COR-L47 (cell line): ENCODE measurements around the gene EPX.

ENCODE experiments used
- DNase-seq: peaks from one replicate; lab custom pipeline; 2025; lab: John Stamatoyannopoulos, UW

The EPX gene

GRCh38 chr17:58186591-58186990 lies 5.9 kb upstream of the EPX start:
- DNase-seq, result no peak

- no peak for DNase-seq
Observed at GRCh38 chr17:58187063-58187462, 5.5 kb upstream of the EPX start.

DNA sequence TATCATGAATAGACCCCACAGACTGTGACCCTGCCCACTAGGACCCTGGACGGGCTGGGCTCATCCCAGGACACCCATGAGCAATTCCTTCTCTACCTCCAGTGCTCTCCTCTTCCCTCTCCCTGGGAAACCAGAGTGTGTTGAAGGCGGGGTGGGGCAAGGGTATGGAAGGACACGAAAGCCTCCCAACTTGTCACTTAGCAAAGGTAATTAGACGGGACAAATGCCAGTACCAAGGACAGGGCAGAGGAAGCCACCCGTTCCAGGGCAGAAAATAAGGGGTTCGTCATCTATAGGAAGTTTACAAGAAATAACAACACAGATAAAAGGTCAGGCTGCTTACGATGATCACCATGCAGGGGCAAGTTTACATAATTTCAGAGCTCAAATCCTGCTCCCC lies 4.9 kb upstream of the EPX start:
- DNase-seq, result no peak

DNA sequence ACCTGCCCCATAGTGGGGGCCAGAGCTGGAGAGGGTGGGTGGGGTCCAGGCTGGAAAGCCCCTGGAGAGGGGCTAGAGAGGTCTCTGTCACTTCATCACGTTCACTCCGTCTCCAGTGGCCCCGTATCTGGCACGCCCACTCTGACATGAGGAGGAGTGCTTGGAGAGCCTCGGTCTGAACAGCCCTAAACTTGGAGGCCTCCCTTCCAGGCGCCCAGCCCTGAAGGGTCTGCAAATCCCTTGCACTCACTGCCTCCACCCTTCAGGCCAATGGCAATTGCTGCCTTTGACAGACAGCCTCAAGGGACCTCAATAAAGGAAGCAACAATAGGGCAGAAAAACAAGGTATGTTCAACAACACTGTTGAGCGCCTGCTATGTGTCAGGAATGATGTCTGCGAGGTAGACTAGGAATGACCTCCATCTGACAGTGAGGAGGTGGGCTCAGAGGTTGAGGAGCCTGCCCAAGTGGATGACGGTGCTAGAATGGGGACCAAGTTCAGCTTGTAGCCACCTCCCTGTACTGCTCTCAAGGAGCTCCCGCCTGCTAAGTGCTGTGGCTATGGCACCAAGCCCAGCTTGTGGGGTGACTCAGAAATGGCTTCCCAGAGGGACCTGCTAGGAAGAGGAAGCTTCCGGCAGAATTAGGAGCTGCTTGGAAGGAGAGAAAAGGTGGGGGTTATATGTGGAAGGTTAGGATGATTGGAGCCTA lies 2.9 kb upstream of the EPX start:
- no peak for DNase-seq

- DNase-seq, result no peak
Observed at GRCh38 chr17:58191241-58191896, 1.2 kb upstream of the EPX start.

- no peak for DNase-seq
Observed at GRCh38 chr17:58193641-58194255, 1.2 kb downstream of the EPX start.

DNA sequence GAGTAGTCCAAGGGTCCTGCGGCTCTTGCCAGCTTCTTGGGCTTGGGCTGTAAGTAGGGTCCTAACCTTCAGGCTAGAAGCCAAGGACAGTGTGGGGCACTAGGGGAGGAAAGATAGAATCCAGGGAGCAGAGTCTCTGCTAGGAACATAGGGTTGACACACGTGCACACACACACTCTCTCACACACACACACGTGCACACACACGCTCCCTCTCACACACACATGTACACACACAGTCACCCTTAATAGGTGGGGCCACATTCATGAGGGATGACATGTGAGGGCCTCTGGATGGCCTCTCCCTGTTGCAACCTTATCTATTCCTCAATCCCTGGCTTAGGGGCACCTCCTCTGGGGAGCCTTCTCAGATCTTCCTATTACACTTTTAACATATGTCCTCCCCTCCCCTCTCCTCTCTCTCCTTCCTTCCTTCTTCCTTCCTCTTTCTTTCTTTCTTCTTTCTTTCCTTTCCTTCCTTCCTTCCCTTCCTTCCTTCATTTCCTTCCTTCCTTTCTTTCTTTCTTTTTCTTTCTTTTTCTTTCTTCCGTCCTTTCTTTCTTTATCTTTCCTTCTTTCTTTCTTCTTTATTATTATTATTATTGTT lies 3.1 kb downstream of the EPX start:
- no peak for DNase-seq

GRCh38 chr17:58196610-58197009 lies 4.1 kb downstream of the EPX start:
- no peak for DNase-seq

- peak; percentile 44 for DNase-seq
Observed at GRCh38 chr17:58200024-58200633, 7.6 kb downstream of the EPX start.

DNA sequence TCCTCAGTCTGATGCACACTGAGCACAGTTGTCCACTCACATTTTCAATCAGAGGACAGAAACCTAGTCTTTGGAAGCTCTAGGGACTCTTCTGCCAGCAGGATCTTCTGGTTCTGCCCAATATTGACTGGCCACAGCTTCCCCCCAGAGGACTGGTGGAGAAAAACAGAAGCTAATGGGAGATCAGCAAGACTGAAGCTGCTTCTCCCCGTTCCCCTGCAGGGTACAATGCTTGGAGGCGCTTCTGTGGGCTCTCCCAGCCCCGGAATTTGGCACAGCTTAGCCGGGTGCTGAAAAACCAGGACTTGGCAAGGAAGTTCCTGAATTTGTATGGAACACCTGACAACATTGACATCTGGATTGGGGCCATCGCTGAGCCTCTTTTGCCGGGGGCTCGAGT lies 10.3 kb downstream of the EPX start:
- DNase-seq, result no peak

- DNase-seq, result no peak
Observed at GRCh38 chr17:58204796-58205195, 12.3 kb downstream of the EPX start.

DNA sequence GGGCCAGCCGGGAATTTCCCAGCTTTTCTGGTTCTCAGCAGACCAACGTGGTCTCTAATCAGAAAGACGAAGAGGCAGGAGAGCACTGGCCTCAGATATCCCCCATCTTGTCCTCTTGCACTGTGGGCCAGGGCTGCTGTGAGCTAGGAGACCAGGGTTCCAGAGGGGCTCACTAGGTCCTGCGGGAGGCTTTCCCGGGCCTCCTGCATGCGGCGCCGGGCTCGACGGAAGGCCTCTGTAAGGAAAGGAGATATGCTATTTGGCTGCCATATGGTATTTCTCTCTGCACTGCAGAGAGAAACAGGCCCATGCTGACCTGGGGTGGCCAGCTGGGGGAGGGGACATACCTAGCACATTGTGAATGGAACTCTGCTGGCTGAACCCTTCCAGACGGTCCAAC lies 13.4 kb downstream of the EPX start:
- no peak for DNase-seq

DNA sequence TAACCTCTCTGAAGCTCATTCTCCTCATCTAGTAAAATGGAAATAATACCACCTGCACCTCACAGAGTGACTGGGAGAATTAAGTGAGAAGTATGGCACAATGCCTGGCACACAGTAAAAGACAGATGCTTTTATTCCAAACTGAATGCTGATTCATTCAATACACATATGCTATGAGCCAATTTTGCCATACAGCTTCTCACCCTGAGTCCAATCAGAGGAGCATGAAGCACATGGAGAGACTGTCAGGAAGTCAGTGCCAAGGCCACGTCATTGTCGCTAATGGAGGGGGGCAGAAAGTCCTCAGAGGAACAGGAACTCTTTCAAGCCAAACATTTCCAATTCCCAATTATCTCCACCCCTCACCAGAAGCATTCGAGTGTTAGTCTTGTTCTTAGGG lies 14.9 kb downstream of the EPX start:
- DNase-seq, result no peak

DNA sequence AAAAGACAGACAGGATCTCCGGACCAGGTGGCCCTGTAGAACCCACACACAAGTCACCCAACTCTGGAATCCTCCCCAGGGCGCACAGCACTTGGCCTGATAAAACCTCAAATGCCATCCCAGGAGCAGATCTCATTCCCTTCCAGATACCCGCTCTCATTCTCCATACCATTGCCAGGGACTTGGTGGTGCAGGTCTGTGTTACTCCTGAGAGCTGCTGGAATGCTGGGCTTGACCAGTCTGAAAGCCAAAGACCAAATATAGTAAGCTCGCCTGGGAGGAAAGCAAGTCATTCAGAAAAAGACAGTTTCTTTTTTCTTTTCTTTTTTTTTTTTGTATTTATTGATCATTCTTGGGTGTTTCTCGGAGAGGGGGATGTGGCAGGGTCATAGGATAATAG lies 15.8 kb downstream of the EPX start:
- no peak for DNase-seq

DNA sequence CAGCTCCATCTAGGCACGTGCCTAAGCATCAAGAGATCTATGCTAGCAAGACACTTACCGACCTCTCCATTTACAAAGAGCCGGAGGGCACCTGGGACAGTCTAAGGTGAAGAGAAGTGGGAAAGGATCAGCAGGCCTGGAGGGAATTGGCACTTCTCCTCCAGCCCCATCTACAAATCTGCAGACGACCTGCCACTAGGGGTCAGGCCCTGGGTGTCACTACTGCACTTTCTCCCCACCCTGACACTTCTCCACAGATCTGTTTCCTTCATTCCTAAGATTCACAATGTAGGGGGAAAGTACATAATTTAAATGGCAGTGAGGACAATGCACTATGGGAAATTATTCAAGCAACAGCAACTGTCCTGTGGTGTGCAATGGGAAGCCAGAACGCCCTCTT lies 18.4 kb downstream of the EPX start:
- no peak for DNase-seq

DNA sequence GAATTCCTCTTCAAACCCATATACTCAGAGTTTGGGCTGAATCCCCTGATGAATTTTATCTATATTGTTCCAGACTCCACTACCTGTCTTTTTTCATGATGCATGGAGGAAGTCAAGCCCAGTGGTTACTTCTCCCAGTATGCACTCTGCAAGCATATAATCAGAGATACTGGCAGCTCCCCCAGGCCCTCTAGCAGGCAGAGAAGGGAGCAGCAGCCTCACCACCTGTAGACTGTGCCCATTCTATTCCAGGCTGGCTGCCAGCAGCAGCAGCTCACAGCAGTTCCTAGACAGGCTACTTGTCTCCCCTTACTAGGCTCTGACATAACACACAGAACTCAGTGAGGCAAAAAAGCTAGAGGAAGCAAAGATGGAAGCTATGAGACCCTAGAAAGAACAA lies 23.2 kb downstream of the EPX start:
- no peak for DNase-seq

DNA sequence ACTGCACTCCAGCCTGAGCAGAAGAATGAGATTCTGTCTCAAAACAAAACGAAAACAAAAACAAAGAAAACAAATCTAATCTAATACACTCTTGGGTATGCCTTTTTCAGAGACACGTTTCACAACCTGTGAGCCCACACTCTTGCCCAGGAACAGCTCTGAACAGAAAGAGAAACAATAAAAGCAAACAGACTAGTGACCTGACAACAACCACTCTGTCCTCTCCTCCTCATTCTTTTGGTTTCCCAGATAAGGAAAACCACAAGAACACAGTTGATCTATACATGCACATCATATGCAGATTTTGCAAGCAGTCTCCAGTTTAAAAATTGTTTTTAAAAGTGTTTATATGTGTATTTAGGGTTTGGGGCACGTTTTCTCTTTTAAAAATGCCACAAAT lies 25.2 kb downstream of the EPX start:
- DNase-seq, result no peak

GRCh38 chr17:58219007-58219788 lies 26.7 kb downstream of the EPX start, which contains the start of gene MKS1:
Gene MKS1 (minus strand): TSS chr17:58219255. CDS start chr17:58219230, 25 bp downstream.
- DNase-seq, result peak; percentile 92

- no peak for DNase-seq
Observed at GRCh38 chr17:58219789-58220183, 27.3 kb downstream of the EPX start.

GRCh38 chr17:58224315-58224714 lies 31.8 kb downstream of the EPX start:
- DNase-seq, result no peak

GRCh38 chr17:58227733-58228132 lies 35.2 kb downstream of the EPX start:
- no peak for DNase-seq

GRCh38 chr17:58228679-58229078 lies 36.2 kb downstream of the EPX start:
- DNase-seq, result no peak
